Right cardiac atrium (tissue), 5 donors: Measurements from ENCODE around the gene CLMN. TPM values are rescaled to one million over a fixed set of nuclear protein-coding genes. Genes with fewer than 3 reads are reported as not detected.
"Not testable (repeated sequence)": the region's sequence is repeated elsewhere in the genome, so short reads cannot be mapped to it uniquely, and the experiment has no call there.

ENCODE experiments used
- ATAC-seq, 2 donors: fragments of 200-7000 bp; cut with Tn5 transposase; one replicate each; pipeline versions ENCODE4 v1.8.0 to v1.9.1; 2020; ENCODE audit warnings: moderate library complexity in 2 of 2, mild to moderate bottlenecking in 1 of 2
- DNase-seq, 3 donors: peaks; one replicate each; pipeline ENCODE4 v3.0.0-alpha.2; 2020
- H3K27ac ChIP-seq: one replicate; pipeline ENCODE4 v1.5.1; 2013; ENCODE audit warnings: mild to moderate bottlenecking, low read length, control low read depth, moderate library complexity
- H3K27me3 ChIP-seq: one replicate; pipeline ENCODE4 v1.6.1; 2013; ENCODE audit not compliant: control insufficient read depth, insufficient read depth
- H3K4me1 ChIP-seq: one replicate; pipeline ENCODE4 v1.6.1; 2013; ENCODE audit warnings: low read length; ENCODE audit not compliant: control insufficient read depth, insufficient read depth
- H3K4me3 ChIP-seq: one replicate; pipeline ENCODE4 v1.5.1; 2013; ENCODE audit warnings: low read length, control low read depth
- H3K9me3 ChIP-seq: one replicate; pipeline ENCODE4 v1.6.1; 2013; ENCODE audit warnings: low read length; ENCODE audit not compliant: control insufficient read depth
- WGBS: extraction: QIAGEN DNeasy Blood & Tissue Kit; methylation state at CpG from one replicate; pipeline ENCODE4 v1.1.7; 2013; 5-methylcytosine and 5-hydroxymethylcytosine counted together
- intact Hi-C, 4 donors: fragments of 100-400 bp; cut with DNase I; formaldehyde crosslinking; loops; one replicate each; pipeline versions ENCODE4 v1.11.0 to v1.14.0; 2022 to 2023
- polyA plus RNA-seq: library from polyadenylated mRNA; stranded (reverse); fragments of 200-250 nt; gene quantifications from one replicate; pipeline ENCODE4 v1.2.3, GENCODE V29; 2013
- total RNA-seq, 4 donors: library from RNA; stranded (reverse); fragmentation: NEBNext Ultra II Directional; extraction: Animal tissue kit (Norgen Biotek cat#: 25700); gene quantifications; one replicate each; pipeline ENCODE4 v1.2.1, GENCODE V29; 2021
- donor health status: healthy with polysubstance abuse.
- donor health status: DM: no; HTN: yes; CAD: no.
- donor health status: DM: no; HTN: no; CAD: no.
- donor health status: DM: no; HTN: yes; CAD: no; lungs with severe emphysema.
- donor health status: DM: yes; HTN: yes; CAD: no.

The CLMN gene
- total and polyA plus RNA-seq, 5 donors = 3.1 to 9.1 (median 6.4) TPM

- ATAC-seq = peak; percentile 66 to 79
- 39% methylated on average over 2 of the region's 2 CpGs for WGBS
- DNase-seq = peak; percentile 47 to 85 (median 69)
- H3K4me3 ChIP-seq = no peak overlapping the region
- H3K27ac ChIP-seq = peak overlapping the region; percentile 85
- no peaks in the 10 kb centered on the region for H3K27me3 ChIP-seq
- H3K9me3 ChIP-seq = no peaks in the 10 kb centered on the region
- H3K4me1 ChIP-seq = peaks cover 13% of the 10 kb centered on the region
- intact Hi-C loops = no loop called here
Observed at GRCh38 chr14:95184413-95184790, 135.3 kb downstream of the CLMN start.

GRCh38 chr14:95183532-95184412 is 135.9 kb downstream of the CLMN start:
- Histone ChIP-seq H3K27ac (peak overlapping the region; percentile 85), H3K27me3 (no peaks in the 10 kb centered on the region), H3K9me3 (no peaks in the 10 kb centered on the region), H3K4me3 (no peak overlapping the region), H3K4me1 (peaks cover 13% of the 10 kb centered on the region)
- intact Hi-C loops = no loop called here
- DNase-seq (no peak), ATAC-seq (peak in 1 of 2 donors; percentile 21)
- WGBS = 56% methylated on average over 6 of the region's 6 CpGs

DNA sequence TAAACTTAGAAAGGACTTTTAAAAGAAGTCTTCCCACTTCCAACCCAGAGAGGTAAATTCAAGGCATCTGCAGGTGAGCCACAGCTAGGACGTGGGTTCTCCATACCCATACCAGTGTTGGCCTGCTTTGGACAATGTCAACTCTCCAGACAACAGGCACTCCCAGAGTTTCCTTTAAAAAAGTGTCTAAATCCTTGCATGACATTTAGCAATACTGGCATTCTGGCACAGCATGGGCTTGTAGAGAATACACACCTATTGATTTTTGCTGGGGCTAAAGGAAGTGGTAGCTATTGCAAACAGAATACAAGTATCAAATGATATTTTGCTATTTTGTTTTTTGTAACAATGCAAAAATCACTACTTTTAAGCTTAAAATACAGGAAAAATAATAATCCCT is 136.6 kb downstream of the CLMN start:
- ATAC-seq (no peak), DNase-seq (no peak)
- no peaks in the 10 kb centered on the region for H3K9me3 ChIP-seq
- H3K27ac ChIP-seq = peak overlapping the region; percentile 72
- intact Hi-C loops = no loop called here
- WGBS = 88% methylated on average over 1 of the region's 1 CpG
- H3K4me3 ChIP-seq = no peak overlapping the region
- H3K4me1 ChIP-seq = peaks cover 13% of the 10 kb centered on the region
- H3K27me3 ChIP-seq = no peaks in the 10 kb centered on the region

- 68% methylated on average over 8 of the region's 8 CpGs for WGBS
- intact Hi-C loops = no loop called here
- ATAC-seq (no peak), DNase-seq (no peak)
- Histone ChIP-seq H3K4me1 (peaks cover 10% of the 10 kb centered on the region), H3K9me3 (no peaks in the 10 kb centered on the region), H3K4me3 (no peak overlapping the region), H3K27me3 (no peaks in the 10 kb centered on the region), H3K27ac (no peak overlapping the region)
Observed at GRCh38 chr14:95182379-95182778, 137.3 kb downstream of the CLMN start.

DNA sequence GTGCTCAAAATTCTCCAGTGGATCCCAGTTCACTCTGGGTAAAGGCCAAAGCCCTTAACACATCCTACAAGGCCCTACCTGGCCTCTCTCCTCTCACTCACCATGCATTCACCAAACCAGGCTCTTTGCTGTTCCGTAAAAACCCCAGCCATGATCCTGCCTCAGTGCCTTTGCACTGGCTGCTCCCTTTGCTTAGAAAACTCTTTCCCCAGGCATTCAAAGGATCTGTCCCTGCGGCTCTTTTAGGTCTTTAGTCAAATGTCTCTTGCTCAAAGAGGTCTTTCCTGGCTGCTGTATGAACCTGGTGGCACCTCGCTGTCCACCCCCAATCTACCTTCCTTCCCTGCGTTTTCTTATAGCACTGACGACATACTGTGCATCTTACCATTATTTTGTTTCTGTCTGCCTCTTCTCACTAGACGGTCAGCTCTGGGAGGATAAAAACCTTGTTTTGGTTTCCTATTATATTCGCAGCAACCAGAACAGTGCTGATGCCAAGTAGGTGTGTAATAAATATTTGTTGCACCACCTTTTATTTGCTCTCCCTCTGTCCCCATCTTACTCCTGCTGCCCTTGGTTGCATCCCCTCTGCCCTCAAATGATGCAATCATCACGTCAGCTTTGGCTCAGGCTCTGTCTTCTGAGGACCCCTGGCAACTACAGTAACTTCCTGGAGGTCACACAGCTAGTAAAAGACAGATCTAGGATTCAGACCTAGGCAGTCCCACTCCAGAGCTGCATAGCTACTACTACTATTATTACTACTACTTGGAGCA is 138.6 kb downstream of the CLMN start:
- no peak overlapping the region for H3K27ac ChIP-seq
- no peak for DNase-seq
- 82% methylated on average over 8 of the region's 8 CpGs for WGBS
- H3K9me3 ChIP-seq = no peaks in the 10 kb centered on the region
- ATAC-seq = no peak
- H3K4me3 ChIP-seq = no peak overlapping the region
- no peaks in the 10 kb centered on the region for H3K27me3 ChIP-seq
- H3K4me1 ChIP-seq = peaks cover 9% of the 10 kb centered on the region
- intact Hi-C loops = no loop called here

DNA sequence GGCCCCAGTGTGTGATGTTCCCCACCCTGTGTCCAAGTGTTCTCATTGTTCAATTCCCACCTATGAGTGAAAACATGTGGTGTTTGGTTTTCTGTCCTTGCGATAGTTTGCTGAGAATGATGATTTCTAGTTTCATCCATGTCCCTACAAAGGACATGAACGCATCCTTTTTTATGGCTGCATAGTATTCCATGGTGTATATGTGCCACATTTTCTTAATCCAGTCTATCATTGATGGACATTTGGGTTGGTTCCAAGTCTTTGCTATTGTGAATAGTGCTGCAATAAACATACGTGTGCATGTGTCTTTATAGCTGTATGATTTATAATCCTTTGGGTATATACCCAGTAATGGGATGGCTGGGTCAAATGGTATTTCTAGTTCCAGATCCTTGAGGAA is 144.0 kb downstream of the CLMN start:
- H3K4me1 ChIP-seq, H3K27ac ChIP-seq, DNase-seq, intact Hi-C loops, H3K27me3 ChIP-seq, H3K4me3 ChIP-seq, H3K9me3 ChIP-seq, ATAC-seq: not testable (repeated sequence)
- 96% methylated on average over 3 of the region's 3 CpGs for WGBS

- DNase-seq (no peak), ATAC-seq (peak in 1 of 2 donors; percentile 40)
- WGBS = 20% methylated on average over 2 of the region's 2 CpGs
- Histone ChIP-seq H3K9me3 (no peaks in the 10 kb centered on the region), H3K27ac (no peak overlapping the region), H3K4me3 (no peak overlapping the region), H3K4me1 (peaks cover 3% of the 10 kb centered on the region), H3K27me3 (no peaks in the 10 kb centered on the region)
- intact Hi-C loops = no loop called here
Observed at GRCh38 chr14:95174184-95174792, 145.4 kb downstream of the CLMN start.

- no peaks in the 10 kb centered on the region for H3K27me3 ChIP-seq
- intact Hi-C loops = no loop called here
Observed at GRCh38 chr14:95173518-95173917, 146.2 kb downstream of the CLMN start.

DNA sequence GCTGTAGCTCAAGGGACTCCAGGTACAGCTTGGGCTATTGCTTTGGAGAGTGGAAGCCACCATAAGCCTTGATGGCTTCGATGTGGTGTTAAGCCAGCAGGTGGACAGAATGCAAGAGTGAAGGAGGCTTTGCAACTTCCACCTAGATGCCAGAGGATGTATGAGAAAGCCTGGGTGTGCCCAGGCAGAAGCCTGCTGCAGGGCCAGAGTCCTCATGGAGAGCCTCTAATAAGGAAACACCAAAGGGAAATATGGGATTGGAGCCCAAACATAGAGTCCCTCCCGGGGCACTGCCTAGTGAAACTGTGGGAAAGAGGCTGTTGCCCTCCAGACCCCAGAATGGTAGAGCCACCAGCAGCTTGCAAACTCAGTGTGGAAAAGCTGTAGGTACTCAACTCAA is 152.5 kb downstream of the CLMN start:
- WGBS = 94% methylated on average over 2 of the region's 2 CpGs
- intact Hi-C loops = loop anchor here in 1 of 4 donors (10.0 kb wide), 1 partner anchor 268 kb away; no protein-coding TSS in a partner anchor
- no peak for ATAC-seq

More at GRCh38 chr14:95173518-95173917, 146.2 kb downstream of the CLMN start:
- Histone ChIP-seq H3K4me3 (no peak overlapping the region), H3K27ac (no peak overlapping the region), H3K9me3 (no peaks in the 10 kb centered on the region), H3K4me1 (peaks cover 3% of the 10 kb centered on the region)
- no peak for DNase-seq
- ATAC-seq = no peak

DNA sequence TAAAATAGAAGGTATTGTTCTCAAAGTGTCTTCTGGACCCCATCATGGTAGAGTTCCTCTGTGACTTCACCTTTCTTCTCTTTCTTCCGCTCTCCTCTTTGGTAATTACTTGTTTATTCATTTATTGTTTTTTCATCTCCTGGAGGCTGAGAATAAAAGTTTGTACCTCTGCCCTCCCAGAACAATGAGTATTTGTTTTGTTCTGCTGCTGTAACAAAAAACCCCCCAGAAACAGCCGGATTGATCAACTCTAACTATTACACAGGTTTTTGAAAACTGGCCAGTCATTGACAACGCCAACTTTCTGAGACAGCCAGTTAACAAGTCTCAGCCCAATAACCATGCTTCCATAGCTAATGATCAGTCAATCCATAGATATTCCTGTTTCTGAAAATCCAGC is 154.2 kb downstream of the CLMN start:
- ATAC-seq (no peak), DNase-seq (no peak)
- no peaks in the 10 kb centered on the region for H3K9me3 ChIP-seq
- 98% methylated on average over 3 of the region's 3 CpGs for WGBS
- no peak overlapping the region for H3K27ac ChIP-seq
- no peaks in the 10 kb centered on the region for H3K4me1 ChIP-seq
- no peaks in the 10 kb centered on the region for H3K27me3 ChIP-seq
- no peak overlapping the region for H3K4me3 ChIP-seq
- intact Hi-C loops = loop anchor here in 1 of 4 donors (10.0 kb wide), 1 partner anchor 269 kb away; no protein-coding TSS in a partner anchor

More for the DNA sequence above, 152.5 kb downstream of the CLMN start:
- Histone ChIP-seq H3K27ac (no peak overlapping the region), H3K9me3 (no peaks in the 10 kb centered on the region), H3K4me1 (no peaks in the 10 kb centered on the region), H3K4me3 (no peak overlapping the region), H3K27me3 (no peaks in the 10 kb centered on the region)
- DNase-seq = no peak

DNA sequence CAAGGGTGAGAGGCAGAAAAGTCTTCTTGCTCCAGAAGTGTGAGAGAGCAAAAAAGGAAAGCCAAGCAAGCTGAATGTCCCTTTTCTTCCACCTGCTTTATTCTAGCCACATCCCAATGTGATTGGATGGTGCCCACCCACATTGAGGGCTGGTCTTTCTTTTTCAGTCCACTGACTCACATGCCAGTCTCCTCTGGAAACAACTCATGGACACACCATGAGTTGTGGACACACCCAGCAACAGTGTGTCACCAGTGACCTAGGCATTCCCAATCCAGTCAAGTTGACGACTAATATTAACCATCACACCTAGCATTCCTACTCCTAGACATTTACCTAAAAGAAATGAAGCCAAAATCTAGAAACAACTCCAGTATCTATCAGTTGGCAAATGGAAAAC is 155.2 kb downstream of the CLMN start:
- H3K4me3 ChIP-seq = no peak overlapping the region
- no peaks in the 10 kb centered on the region for H3K27me3 ChIP-seq
- 100% methylated on average over 1 of the region's 1 CpG for WGBS
- ATAC-seq (no peak), DNase-seq (no peak)
- intact Hi-C loops = loop anchor here in 1 of 4 donors (10.0 kb wide), 1 partner anchor 270 kb away; no protein-coding TSS in a partner anchor
- H3K27ac ChIP-seq = no peak overlapping the region
- H3K9me3 ChIP-seq = no peaks in the 10 kb centered on the region
- H3K4me1 ChIP-seq = no peaks in the 10 kb centered on the region
